ENCODE data around the gene WWOX.
"Not testable (repeated sequence)": the region's sequence is repeated elsewhere in the genome, so short reads cannot be mapped to it uniquely, and the experiment has no call there.

Gene WWOX

DNA sequence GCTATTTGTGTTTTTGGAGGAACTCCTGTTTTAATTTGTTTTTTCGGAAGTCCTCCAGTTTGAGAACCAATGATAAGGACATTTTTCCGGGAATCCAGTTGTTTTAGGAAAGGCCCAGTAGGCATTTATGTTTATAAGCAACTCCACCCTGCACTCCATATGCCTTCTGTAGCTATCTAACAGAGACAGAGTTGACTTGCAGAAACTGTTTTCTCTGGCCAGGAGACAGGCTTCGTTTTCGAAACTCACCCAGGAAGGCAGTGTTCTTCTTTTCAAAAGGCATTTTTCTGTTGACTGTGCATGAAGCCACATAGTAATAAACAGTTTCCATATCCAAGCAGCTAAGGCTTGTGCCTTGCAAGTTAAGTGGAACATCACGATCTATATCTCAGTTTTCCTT lies 587.1 kb downstream of the WWOX start:
- DNase-seq (ENCODE audit: low spot score) = no peak

DNA sequence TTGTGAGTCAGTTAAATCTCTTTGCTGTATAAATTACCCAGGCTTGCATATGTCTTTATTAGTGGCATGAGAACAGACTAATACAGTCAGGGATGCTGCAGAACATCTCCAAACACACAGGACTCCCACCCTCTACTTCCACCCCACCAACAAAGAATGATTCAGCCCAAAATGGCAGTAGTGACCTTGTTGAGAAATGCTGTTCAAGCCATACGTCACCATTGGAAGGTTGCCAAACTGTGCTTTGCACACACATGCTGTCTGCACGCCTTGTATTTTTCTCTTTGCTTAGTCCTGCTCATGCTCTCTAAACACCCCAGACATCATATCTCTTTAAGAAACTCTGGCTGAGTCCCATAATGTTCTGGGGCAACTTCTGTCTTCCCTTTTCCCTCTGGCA lies 589.6 kb downstream of the WWOX start:
- no peak for DNase-seq (ENCODE audit: low spot score)

DNA sequence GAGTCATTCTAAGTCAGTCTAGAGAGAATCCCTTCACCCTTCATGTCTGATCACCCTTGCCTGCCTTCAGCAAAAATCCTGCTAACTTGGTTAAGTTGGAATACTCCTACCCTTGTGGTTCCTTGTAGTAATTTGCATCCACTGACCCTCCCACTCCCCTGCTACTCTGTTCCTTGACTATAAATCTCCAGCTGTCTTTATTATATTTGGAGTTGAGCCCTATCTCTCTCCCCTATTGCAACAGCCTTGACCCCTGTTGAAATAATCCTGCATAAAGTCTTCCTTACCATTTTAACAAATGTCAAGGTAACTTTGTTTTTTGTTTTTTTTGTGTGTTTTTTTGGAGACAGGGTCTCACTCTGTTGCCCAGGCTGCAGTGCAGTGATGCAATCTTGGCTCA lies 590.1 kb downstream of the WWOX start:
- DNase-seq (ENCODE audit: low spot score) = no peak

DNA sequence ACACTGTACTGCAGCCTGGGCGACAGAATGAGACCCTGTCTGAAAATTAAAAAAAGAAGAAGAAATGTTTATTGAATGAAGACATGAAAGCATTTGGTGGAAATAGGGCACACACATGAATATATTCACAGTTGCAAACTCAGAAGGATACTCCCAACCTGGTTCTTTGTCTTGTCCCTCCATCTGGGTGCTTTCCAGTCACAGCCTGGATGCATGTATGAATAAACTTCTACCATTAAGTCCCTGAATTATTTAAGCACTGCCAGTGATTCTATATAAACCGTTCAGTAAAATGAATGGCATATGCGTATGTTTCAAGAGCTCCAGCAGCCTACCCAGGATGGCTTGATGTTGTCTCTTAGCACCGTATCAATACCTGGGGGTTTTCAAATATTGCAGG lies 591.1 kb downstream of the WWOX start:
- DNase-seq (ENCODE audit: low spot score) = no peak

DNA sequence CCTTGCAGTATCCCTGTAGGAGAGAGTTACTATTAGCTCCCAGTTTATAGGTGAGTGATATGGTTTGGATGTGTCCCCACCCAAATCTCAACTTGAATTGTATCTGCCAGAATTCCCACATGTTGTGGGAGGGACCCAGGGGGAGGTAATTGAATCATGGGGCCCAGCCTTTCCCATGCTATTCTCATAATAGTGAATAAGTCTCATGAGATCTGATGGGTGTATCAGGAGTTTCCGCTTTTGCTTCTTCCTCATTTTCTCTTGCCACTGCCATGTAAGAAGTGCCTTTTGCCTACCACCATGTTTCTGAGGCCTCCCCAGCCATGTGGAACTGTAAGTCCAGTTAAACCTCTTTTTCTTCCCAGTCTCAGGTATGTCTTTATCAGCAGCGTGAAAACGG lies 592.3 kb downstream of the WWOX start:
- not testable (repeated sequence) for DNase-seq (ENCODE audit: low spot score)

DNA sequence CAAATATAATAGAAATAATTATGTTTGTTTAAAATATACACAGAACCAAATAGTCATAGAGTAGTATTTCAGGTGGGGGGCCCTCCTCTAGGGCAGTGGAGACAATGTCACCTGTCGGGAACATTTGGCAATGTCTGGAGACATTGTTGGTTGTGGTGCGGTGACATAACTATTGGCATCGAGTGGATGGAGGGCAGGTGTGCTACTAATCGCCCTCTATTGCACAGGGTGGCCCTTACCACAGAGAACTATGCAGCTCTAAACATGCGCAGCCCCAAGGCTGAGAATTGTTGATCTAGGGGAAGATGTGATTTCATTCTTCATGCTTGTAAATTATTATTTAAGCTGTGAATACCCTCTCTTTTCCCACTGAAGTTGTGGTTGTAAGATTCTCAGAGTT lies 594.0 kb downstream of the WWOX start:
- no peak for DNase-seq (ENCODE audit: low spot score)

DNA sequence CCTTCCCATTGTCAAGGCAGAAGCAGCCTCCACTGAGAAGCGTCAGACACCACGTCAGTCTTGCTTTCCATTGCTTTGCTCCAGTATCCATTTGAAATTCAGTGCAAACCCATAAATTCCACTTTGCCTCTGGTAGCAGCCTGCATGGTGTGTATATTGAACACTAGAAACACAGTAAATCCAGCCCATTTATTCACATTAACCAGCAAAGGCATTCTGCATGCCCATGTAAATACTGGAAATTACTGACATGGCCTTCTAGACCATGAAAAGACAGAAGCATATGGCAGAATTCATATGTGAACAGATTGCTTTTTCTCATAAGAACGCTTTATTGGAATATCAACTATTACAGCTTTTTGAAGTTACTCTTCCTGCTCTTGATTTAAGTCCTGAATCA lies 595.0 kb downstream of the WWOX start:
- DNase-seq (ENCODE audit: low spot score) = no peak

DNA sequence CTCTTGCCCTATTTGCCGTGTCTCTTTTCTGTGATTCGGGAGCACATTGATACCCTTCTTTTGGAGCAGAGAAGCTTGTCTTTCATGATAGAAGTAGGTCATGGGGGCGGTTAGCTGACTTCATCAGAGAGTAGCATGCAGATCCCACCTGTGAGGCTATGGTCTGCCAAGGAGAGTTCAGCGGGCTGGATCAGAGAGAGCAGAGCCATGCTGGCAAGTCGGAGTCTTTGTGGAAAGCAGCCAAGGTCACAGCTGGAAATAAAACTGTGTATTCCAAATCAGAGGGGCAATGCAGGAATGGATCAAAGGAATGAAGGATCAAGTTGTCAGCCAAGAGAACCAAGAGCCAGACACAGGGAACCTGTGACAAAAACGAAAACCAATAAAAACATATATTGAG lies 595.9 kb downstream of the WWOX start:
- no peak for DNase-seq (ENCODE audit: low spot score)

DNA sequence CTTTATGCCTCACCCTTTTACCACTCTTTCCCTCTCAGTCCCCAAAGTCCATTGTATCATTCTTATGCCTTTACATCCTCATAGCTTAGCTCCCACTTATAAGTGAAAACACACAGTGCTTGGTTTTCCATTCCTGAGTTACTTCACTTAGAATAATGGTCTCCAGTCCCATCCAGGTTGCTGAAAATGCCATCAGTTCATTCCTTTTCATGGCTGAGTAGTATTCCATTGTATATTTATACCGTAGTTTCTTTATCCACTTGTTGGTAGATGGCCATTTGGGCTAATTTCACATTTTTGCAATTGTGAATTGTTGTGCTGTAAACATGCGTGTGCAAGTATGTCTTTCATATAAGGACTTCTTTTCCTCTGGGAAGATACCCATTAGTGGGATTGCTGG lies 597.3 kb downstream of the WWOX start:
- no peak for DNase-seq (ENCODE audit: low spot score)

DNA sequence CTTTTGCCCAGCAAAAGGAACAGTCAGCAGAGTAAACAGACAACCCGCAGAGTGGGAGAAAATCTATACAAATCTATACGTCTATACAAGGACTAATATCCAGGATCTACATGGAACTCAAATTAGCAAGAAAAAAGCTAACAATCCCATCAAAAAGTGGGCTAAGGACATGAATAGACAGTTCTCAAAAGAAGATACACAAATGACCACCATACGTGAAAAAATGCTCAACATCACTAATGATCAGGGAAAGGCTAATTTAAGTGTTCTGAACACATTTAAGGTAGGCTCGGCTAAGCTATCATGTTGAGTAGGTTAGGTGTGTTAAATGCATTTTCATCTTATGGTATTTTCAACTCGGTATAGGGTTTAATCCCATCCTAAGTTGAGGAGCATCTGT lies 598.0 kb downstream of the WWOX start:
- DNase-seq (ENCODE audit: low spot score) = no peak

DNA sequence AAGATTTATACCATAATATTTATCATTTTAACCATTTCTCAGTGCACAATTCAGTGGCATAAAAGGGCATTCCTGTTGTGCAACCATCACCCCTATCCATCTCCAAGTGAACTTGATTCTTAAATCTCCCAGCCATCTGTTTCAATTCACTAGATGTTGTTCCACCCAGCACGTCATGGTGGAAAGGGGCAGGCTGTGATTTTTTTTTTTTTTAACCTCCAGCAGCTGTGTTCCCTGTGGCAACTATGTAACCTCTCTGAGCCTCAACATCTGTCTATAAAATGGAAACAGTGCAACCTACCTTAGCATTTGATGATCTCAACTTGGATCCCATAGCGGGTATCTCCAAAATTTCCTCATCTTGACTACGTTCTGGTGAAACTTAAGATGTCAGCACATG lies 604.5 kb downstream of the WWOX start:
- DNase-seq (ENCODE audit: low spot score) = no peak

DNA sequence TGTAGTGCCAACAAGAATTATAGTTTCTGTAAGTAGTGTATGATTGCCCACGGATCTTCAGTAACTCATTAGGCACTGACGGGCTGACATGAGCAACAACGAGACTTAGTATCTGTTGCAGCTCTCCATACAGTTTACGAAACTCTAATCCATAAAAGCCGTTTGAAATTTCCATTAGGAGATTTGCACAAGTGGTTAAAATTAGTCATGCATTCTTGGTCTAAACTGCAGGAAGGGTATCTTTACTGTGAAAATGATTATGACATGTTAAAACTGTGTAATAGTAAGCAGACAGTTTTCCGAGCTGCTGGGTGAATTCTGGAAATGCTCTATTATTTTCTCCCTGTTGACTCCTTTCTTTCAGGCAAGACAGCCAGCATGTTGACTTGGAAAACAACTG lies 605.0 kb downstream of the WWOX start:
- no peak for DNase-seq (ENCODE audit: low spot score)

DNA sequence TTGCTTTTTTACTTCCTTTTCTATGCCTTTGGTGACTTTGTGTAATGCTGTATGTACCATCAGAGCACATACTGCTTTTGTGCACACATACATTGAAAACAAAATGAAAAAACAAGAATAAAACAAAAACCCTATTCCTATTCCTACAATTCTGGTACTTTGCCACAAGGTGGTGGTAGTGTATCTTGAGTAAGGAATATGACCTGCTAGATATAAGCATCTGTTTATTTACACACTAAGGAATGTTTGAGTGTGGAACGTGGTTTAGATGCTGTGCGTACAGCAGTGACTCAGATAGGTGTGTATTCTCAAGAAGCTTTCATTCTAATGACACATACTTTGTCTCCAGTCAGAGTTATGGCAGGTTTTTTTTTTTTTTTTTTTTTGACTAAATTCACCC lies 606.2 kb downstream of the WWOX start:
- peak; percentile 79 for DNase-seq (ENCODE audit: low spot score)

DNA sequence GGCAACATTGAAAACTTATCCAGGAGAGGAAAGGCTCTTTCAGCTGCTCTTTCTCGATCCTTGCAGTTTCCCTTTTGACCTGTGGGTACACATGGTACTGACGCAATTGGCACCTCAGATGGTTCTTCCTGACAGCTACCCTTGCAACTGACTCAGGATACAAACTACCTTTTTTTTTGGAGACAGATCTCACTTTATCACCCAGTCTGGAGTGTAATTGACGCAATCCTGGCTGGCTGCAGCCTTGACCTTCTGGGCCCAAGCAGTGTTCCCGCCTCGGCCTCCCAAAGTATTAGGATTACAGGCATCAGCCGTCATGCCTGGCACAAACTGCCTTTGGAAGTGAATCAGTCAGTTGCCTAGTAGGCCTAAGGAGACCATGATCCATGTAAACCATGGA lies 607.2 kb downstream of the WWOX start:
- no peak for DNase-seq (ENCODE audit: low spot score)

DNA sequence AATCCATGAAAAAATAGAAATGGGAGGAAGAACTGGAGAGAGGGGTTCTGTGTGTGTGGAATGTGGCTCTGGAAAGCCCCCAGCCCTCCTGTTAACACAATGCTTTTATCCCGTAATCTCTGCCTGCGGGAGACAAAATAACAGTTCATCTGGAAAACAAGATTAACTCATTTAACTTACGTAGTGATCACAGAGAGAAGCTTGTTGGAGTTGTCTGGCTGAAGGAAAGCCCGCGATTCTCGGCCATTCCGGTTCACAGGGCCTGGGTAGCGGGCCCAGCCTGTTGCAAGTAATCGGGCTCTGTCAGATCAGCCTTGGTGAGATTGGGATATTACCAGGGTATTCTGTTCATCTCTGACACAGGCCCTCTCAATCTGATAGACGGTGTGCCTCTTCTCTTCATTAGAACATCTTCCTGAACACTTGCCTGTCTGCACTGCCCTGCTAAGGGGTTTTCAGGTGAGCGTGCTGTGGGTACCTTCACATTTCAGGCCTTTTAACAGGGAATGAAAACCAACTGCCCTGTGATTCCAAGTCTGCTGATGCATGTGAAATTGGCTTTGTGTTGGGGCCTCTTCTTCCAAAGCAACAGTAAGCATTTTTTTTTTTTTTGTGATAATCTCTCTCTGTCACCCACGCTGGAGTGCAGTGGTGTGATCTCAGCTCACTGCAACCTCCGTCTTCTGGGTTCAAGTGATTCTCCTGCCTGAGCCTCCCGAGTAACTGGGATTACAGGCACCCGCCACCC lies 609.9 kb downstream of the WWOX start:
- no peak for DNase-seq (ENCODE audit: low spot score)

DNA sequence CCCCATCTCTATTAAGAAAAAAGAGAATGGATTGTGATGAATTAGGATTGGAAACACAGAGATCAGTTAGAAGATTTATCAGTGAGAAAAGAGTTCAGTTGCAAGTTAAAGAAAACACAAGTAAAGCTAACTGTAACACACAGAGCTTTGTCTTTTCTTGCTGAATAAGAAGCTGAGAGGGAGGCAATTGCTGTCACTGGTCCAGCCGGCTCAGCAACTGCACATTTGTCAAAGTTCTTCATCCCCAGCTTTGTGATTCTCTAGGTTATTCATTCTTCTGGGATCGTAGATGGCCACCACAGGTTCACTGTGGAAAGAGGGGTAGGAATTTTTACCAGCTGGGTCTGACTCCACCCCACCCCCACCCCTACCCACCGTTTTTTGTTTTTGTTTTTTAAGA lies 615.7 kb downstream of the WWOX start:
- no peak for DNase-seq (ENCODE audit: low spot score)

DNA sequence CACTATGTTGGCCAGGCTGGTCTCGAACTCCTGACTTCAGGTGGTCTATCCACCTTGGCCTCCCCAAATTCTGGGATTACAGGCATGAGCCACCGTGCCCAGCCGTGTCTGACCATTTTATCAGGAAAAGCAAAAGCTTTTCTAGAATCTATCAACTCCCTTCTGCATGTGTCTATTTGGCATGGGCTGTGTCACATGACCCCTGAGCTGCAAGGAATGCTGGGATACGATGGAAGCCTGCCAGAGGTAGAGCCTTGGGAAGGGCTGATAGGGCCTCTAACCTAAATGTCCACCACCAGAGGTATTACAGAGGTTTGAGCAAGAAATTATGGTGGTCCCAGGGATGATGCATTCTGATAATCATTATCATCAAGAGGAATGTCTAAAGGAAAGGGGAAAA lies 616.2 kb downstream of the WWOX start:
- DNase-seq (ENCODE audit: low spot score) = no peak

DNA sequence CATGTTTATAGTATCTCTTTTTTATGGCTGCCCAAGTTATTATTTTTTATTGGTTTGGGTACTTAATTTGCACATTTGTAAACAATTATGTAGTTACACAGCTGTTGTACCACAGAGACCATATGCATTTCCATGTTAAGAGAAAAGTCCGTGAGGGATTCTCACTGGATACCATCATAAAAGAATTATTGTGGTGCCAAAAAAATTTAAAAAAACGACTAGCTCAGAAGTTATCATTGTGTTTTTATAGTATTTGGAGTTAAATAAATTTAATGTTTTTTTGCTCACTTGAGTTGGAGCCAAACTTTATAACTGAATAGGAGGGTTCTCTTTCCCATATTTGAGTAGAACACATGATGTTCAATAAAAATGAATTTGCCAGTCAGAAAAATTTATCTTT lies 618.7 kb downstream of the WWOX start:
- DNase-seq (ENCODE audit: low spot score) = no peak

DNA sequence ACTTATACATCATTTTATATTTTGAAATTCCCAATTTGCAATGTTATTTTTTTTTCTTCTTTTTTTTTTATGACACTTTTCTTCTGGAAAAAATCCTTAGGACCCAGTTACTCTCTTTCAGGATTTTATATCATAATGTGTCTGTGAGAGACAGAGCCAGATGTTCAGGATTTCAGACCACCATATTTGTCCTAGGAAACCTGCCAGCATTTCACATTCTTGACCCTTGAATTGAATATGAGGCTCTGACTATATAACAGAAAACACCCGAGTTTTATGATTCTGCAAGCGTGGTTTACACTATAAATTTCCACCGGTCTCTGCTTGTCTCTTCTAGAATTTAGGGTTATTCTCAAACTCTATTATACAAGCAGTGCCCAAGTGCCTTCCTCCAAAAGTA lies 621.0 kb downstream of the WWOX start:
- no peak for DNase-seq (ENCODE audit: low spot score)

DNA sequence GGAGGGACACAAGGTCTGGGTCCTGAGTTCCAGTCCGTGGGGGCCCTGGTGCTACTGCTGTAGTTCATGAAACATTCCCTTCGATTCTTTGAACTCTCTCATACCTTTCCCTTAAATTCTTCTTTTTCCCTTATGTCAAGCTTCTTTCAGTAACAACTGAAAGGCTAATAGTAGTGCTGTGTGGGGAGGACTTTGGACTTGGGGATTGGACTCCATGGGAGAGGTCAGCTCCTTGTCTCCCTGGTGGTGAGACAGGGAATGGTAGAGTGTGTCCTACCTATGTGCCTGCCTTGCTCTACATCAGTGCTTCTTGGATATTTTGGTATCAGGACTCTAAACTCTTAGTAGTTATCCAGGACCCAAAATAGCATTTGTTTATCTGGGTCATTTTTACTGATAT lies 628.1 kb downstream of the WWOX start:
- no peak for DNase-seq (ENCODE audit: low spot score)

DNA sequence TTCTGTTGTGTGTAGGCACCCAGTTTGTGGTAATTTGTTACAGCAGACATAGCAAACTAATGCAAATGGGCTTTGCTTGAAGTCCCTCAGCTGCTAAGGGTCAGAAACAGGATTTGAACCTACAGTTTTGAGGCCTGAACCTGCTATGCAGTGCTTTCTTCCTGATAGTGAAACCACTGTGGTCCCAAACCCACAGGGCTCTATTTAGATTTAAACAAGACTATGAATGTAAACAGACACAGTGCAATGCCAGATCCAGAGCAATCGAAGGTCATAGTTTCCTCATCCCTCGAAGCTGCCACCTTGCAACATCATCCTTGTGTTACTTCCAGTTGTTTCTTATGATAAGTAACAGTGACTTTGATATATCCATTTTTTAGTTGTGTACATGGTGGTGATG lies 630.2 kb downstream of the WWOX start:
- DNase-seq (ENCODE audit: low spot score) = no peak

DNA sequence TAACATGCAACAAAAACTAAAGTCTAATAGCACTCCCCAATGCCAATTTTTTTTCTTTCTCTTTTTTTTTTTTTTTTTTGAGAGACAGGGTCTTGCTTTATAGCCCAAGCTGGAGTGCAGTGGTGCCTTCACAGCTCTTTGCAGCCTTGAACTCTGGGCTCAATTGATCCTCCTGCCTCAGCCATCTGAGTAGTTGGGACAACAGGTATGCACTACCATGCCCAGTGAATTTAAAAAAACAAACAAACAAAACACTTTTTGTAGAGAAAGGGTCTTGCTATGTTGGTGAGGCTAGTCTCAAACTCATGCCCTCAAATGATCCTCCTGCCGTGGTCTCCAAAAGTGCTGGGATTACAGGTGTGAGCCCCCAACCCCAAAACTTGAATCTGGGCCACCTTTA lies 632.3 kb downstream of the WWOX start:
- no peak for DNase-seq (ENCODE audit: low spot score)

DNA sequence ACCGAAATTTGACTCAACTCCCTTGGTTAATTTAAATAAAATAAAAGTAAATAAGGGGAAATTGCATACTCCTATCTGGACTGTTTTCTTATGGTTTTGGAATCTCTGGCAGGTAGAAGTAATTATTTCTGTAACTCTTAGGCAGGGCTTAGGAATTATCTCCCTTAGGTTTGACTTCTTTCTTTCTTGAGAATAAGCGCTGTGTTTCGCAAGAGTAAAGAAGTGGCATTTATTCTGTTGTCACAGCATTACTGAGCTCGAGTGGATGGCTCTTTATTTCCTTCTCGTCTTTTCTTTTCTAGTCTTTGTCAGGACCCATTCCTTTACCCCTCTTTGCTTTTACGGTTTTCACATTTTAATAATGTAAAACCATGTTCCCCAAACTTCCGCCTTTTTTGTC lies 633.2 kb downstream of the WWOX start:
- no peak for DNase-seq (ENCODE audit: low spot score)

DNA sequence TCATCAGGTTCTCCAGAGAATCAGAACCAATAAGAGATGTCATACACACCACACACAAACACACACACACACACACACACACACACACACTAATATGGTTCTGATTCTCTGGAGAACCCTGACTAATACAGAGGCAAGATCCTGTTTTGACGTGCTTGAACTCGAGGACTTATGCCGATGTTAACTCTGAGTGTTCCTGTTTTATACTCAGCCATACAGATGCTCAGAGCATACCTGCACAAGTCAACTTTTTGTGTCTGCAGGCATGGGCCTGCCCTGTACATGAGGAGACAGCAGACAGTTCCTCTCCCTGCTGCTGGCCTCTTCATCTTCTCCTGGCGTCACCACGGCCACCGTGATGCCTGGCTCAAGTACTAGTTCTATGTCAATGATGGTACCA lies 635.9 kb downstream of the WWOX start:
- DNase-seq (ENCODE audit: low spot score) = no peak

DNA sequence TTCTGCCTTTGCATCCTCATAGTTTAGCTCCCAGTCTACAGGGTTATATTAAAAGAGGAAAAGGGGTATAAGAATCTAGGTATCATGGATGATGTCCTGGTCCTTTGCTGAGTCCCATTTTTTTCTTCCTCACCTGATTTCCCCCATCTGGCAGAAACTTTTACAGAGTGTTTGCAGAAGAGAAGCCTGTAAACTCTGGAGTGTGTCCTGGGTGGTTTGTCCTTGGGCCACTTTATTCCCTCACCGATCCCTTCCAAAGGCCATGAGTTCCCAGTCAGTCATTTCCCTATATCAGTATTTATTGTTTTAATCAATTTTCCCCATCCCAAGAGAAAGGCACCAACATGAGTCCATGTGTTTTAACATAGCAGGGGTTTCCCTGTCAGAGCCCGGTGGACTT lies 638.2 kb downstream of the WWOX start:
- no peak for DNase-seq (ENCODE audit: low spot score)

Data from kidney tubule cell (primary cell).